ENCODE measurements around the gene PFKFB3. TPM values are rescaled to one million over a fixed set of nuclear protein-coding genes. Genes with fewer than 3 reads are reported as not detected.

Gene PFKFB3
- polyA plus RNA-seq, 2 donors, result 26.2 to 42.7 TPM

DNA sequence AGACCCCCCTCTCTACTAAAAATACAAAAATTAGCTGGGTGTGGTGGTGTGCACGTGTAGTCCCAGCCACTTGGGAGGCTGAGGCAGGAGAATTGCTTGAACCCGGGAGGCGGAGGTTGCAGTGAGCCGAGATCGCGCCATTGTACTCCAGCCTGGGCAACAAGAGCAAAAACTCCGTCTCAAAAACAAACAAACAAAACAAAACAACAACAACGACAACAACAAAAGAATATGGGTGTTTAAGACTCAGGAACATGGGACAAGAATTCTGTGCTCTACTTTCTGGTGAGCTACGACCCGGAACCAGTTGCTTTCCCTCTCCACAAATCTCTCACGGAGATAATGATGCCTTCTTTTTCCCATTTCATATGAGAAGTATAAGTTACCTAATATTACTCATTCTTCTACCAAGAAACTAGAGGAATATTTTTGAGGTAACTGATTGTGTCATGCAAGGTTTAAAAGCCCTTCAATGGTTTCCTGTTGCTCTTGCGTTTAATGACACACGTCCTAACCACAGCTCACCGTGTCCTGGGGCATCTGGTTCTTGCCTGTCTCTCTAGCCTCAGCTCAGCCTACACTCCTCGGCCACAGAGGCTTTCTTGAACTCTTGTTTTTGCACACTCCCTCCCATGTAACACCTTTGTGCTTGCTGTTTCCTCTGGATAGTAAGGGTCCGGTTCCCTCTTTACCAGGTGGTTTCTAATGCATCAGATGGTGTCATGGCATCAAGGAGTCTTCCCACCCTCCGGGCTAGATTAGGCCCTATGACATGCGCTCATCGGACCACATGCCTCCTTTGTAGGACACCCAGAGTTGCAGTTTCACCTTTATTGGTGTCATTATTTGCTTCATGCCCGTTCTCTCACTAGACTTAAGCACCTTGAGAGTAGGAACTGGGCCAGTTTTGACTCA lies 67.5 kb downstream of the PFKFB3 start:
- H3K9me3 ChIP-seq (ENCODE audit: control insufficient read depth in 2 of 2, insufficient read depth in 1 of 2, low read depth in 1 of 2, low read length in 1 of 2), result no peaks in the 10 kb centered on the region
- peaks cover 0 to 2% of the 10 kb centered on the region in 2 donors for H3K4me1 ChIP-seq (ENCODE audit: control insufficient read depth in 2 of 2, insufficient read depth in 2 of 2, low read length in 1 of 2)
- WGBS, 2 donors, result 84 to 85% methylated on average over 20 of the region's 20 CpGs
- peak overlapping the region in 1 of 2 donors; percentile 12 for H3K27ac ChIP-seq (ENCODE audit: low read depth in 2 of 2, low read length in 1 of 2)
- no peak overlapping the region for H3K4me3 ChIP-seq (ENCODE audit: low read depth in 1 of 2, low read length in 2 of 2)
- H3K36me3 ChIP-seq (ENCODE audit: control insufficient read depth in 2 of 2, insufficient read depth in 2 of 2, low read length in 1 of 2), result no peaks in the 10 kb centered on the region
- no peaks in the 10 kb centered on the region for H3K27me3 ChIP-seq (ENCODE audit: control insufficient read depth in 1 of 2, insufficient read depth in 2 of 2, low read length in 2 of 2)

DNA sequence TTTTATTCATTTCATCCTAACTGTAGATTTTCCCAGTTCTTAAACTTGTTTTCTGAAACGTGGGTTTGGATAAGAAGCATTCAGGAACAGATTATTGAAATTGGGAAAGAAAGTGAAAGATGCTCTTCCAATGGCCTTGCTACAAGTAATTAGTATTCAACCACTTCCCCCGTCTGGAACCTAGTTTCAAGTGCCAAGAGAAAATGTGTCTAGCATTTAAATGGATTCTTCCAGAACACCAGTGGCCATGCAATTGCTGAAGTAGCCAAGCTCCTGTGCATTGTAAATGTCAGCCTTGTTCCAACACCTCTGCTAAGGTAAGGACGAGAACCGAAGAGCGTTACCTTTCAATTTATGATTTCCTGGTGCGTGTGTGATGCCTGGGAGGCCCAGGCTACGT lies 68.2 kb downstream of the PFKFB3 start:
- peak overlapping the region; percentile 58 to 67 for H3K27ac ChIP-seq (ENCODE audit: low read depth in 2 of 2, low read length in 1 of 2)
- H3K4me3 ChIP-seq (ENCODE audit: low read depth in 1 of 2, low read length in 2 of 2), result no peak overlapping the region
- WGBS, 2 donors, result 82 to 85% methylated on average over 7 of the region's 7 CpGs
- H3K4me1 ChIP-seq (ENCODE audit: control insufficient read depth in 2 of 2, insufficient read depth in 2 of 2, low read length in 1 of 2), result peaks cover 0 to 2% of the 10 kb centered on the region in 2 donors
- no peaks in the 10 kb centered on the region for H3K27me3 ChIP-seq (ENCODE audit: control insufficient read depth in 1 of 2, insufficient read depth in 2 of 2, low read length in 2 of 2)
- H3K36me3 ChIP-seq (ENCODE audit: control insufficient read depth in 2 of 2, insufficient read depth in 2 of 2, low read length in 1 of 2), result no peaks in the 10 kb centered on the region
- H3K9me3 ChIP-seq (ENCODE audit: control insufficient read depth in 2 of 2, insufficient read depth in 1 of 2, low read depth in 1 of 2, low read length in 1 of 2), result no peaks in the 10 kb centered on the region

- Histone ChIP-seq H3K4me1 (ENCODE audit: control insufficient read depth in 2 of 2, insufficient read depth in 2 of 2, low read length in 1 of 2) (peaks cover 0 to 2% of the 10 kb centered on the region in 2 donors), H3K9me3 (ENCODE audit: control insufficient read depth in 2 of 2, insufficient read depth in 1 of 2, low read depth in 1 of 2, low read length in 1 of 2) (no peaks in the 10 kb centered on the region), H3K27ac (ENCODE audit: low read depth in 2 of 2, low read length in 1 of 2) (no peak overlapping the region), H3K36me3 (ENCODE audit: control insufficient read depth in 2 of 2, insufficient read depth in 2 of 2, low read length in 1 of 2) (no peaks in the 10 kb centered on the region), H3K27me3 (ENCODE audit: control insufficient read depth in 1 of 2, insufficient read depth in 2 of 2, low read length in 2 of 2) (no peaks in the 10 kb centered on the region), H3K4me3 (ENCODE audit: low read depth in 1 of 2, low read length in 2 of 2) (no peak overlapping the region)
- 76 to 78% methylated on average over 3 of the region's 3 CpGs for WGBS, 2 donors
Observed at GRCh38 chr10:6271663-6272062, 68.9 kb downstream of the PFKFB3 start.

DNA sequence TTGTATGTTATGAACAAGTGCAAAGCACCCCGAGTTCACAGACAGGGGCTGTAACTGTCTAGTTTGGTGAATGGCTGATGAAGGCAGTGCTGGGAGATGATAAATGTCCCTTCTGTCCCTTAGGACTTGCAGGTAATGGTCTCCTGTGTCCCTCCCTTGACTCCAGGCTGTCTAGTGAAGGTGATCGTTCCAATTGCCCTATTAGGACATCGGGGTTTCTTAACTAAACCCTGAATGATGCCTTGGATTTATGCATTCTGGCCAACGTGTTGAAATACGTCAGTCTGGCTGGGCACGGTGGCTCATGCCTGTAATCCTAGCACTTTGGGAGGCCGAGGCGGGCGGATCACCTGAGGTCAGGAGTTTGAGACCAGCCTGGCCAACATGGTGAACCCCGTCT lies 69.4 kb downstream of the PFKFB3 start:
- H3K27me3 ChIP-seq (ENCODE audit: control insufficient read depth in 1 of 2, insufficient read depth in 2 of 2, low read length in 2 of 2), result no peaks in the 10 kb centered on the region
- no peak overlapping the region for H3K4me3 ChIP-seq (ENCODE audit: low read depth in 1 of 2, low read length in 2 of 2)
- WGBS, 2 donors, result 91 to 95% methylated on average over 10 of the region's 10 CpGs
- no peak overlapping the region for H3K27ac ChIP-seq (ENCODE audit: low read depth in 2 of 2, low read length in 1 of 2)
- peaks cover 0 to 2% of the 10 kb centered on the region in 2 donors for H3K4me1 ChIP-seq (ENCODE audit: control insufficient read depth in 2 of 2, insufficient read depth in 2 of 2, low read length in 1 of 2)
- H3K36me3 ChIP-seq (ENCODE audit: control insufficient read depth in 2 of 2, insufficient read depth in 2 of 2, low read length in 1 of 2), result no peaks in the 10 kb centered on the region
- H3K9me3 ChIP-seq (ENCODE audit: control insufficient read depth in 2 of 2, insufficient read depth in 1 of 2, low read depth in 1 of 2, low read length in 1 of 2), result no peaks in the 10 kb centered on the region

DNA sequence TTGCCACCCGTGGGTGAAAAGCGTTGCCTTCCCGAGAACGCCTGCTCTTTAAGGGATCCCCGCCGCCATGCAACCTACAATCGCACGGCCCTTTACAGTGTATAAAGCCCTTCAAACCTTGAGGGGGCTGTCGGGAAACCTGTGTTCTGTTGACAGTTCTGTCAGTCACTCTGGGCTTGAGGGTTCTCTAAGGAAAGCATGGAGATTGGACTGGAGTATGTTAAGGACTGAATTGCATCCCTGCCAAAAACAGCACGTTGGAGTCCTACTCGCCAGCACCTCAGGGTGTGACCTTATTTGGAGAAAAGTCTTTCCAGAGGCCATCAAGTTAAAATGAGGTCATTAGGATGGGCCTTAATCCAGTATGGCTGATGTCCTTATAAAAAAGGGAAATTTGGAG lies 70.6 kb downstream of the PFKFB3 start:
- H3K27me3 ChIP-seq (ENCODE audit: control insufficient read depth in 1 of 2, insufficient read depth in 2 of 2, low read length in 2 of 2), result no peaks in the 10 kb centered on the region
- H3K4me1 ChIP-seq (ENCODE audit: control insufficient read depth in 2 of 2, insufficient read depth in 2 of 2, low read length in 1 of 2), result peaks cover 0 to 2% of the 10 kb centered on the region in 2 donors
- H3K4me3 ChIP-seq (ENCODE audit: low read depth in 1 of 2, low read length in 2 of 2), result no peak overlapping the region
- 87 to 89% methylated on average over 11 of the region's 11 CpGs for WGBS, 2 donors
- H3K36me3 ChIP-seq (ENCODE audit: control insufficient read depth in 2 of 2, insufficient read depth in 2 of 2, low read length in 1 of 2), result no peaks in the 10 kb centered on the region
- no peak overlapping the region for H3K27ac ChIP-seq (ENCODE audit: low read depth in 2 of 2, low read length in 1 of 2)
- H3K9me3 ChIP-seq (ENCODE audit: control insufficient read depth in 2 of 2, insufficient read depth in 1 of 2, low read depth in 1 of 2, low read length in 1 of 2), result no peaks in the 10 kb centered on the region

- no peaks in the 10 kb centered on the region for H3K36me3 ChIP-seq (ENCODE audit: control insufficient read depth in 2 of 2, insufficient read depth in 2 of 2, low read length in 1 of 2)
- H3K4me3 ChIP-seq (ENCODE audit: low read depth in 1 of 2, low read length in 2 of 2), result no peak overlapping the region
- WGBS, 2 donors, result 81 to 91% methylated on average over 4 of the region's 4 CpGs
- H3K9me3 ChIP-seq (ENCODE audit: control insufficient read depth in 2 of 2, insufficient read depth in 1 of 2, low read depth in 1 of 2, low read length in 1 of 2), result no peaks in the 10 kb centered on the region
- no peaks in the 10 kb centered on the region for H3K27me3 ChIP-seq (ENCODE audit: control insufficient read depth in 1 of 2, insufficient read depth in 2 of 2, low read length in 2 of 2)
- H3K4me1 ChIP-seq (ENCODE audit: control insufficient read depth in 2 of 2, insufficient read depth in 2 of 2, low read length in 1 of 2), result peaks cover 0 to 2% of the 10 kb centered on the region in 2 donors
- H3K27ac ChIP-seq (ENCODE audit: low read depth in 2 of 2, low read length in 1 of 2), result no peak overlapping the region
Observed at GRCh38 chr10:6274040-6274439, 71.3 kb downstream of the PFKFB3 start.

GRCh38 chr10:6274484-6274883 lies 71.8 kb downstream of the PFKFB3 start:
- no peak overlapping the region for H3K4me3 ChIP-seq (ENCODE audit: low read depth in 1 of 2, low read length in 2 of 2)
- H3K27me3 ChIP-seq (ENCODE audit: control insufficient read depth in 1 of 2, insufficient read depth in 2 of 2, low read length in 2 of 2), result no peaks in the 10 kb centered on the region
- 95% methylated on average over 7 of the region's 7 CpGs for WGBS, 2 donors

GRCh38 chr10:6275022-6275997 lies 72.6 kb downstream of the PFKFB3 start:
- Histone ChIP-seq H3K9me3 (ENCODE audit: control insufficient read depth in 2 of 2, insufficient read depth in 1 of 2, low read depth in 1 of 2, low read length in 1 of 2) (no peaks in the 10 kb centered on the region), H3K27me3 (ENCODE audit: control insufficient read depth in 1 of 2, insufficient read depth in 2 of 2, low read length in 2 of 2) (no peaks in the 10 kb centered on the region), H3K4me3 (ENCODE audit: low read depth in 1 of 2, low read length in 2 of 2) (peak overlapping the region in 1 of 2 donors; percentile 22), H3K4me1 (ENCODE audit: control insufficient read depth in 2 of 2, insufficient read depth in 2 of 2, low read length in 1 of 2) (peaks cover 0 to 2% of the 10 kb centered on the region in 2 donors), H3K27ac (ENCODE audit: low read depth in 2 of 2, low read length in 1 of 2) (peak overlapping the region; percentile 84 to 93), H3K36me3 (ENCODE audit: control insufficient read depth in 2 of 2, insufficient read depth in 2 of 2, low read length in 1 of 2) (no peaks in the 10 kb centered on the region)
- 32 to 48% methylated on average over 29 of the region's 29 CpGs for WGBS, 2 donors

More at GRCh38 chr10:6274484-6274883, 71.8 kb downstream of the PFKFB3 start:
- Histone ChIP-seq H3K4me1 (ENCODE audit: control insufficient read depth in 2 of 2, insufficient read depth in 2 of 2, low read length in 1 of 2) (peaks cover 0 to 2% of the 10 kb centered on the region in 2 donors), H3K36me3 (ENCODE audit: control insufficient read depth in 2 of 2, insufficient read depth in 2 of 2, low read length in 1 of 2) (no peaks in the 10 kb centered on the region), H3K9me3 (ENCODE audit: control insufficient read depth in 2 of 2, insufficient read depth in 1 of 2, low read depth in 1 of 2, low read length in 1 of 2) (no peaks in the 10 kb centered on the region), H3K27ac (ENCODE audit: low read depth in 2 of 2, low read length in 1 of 2) (peak overlapping the region in 1 of 2 donors; percentile 84)

DNA sequence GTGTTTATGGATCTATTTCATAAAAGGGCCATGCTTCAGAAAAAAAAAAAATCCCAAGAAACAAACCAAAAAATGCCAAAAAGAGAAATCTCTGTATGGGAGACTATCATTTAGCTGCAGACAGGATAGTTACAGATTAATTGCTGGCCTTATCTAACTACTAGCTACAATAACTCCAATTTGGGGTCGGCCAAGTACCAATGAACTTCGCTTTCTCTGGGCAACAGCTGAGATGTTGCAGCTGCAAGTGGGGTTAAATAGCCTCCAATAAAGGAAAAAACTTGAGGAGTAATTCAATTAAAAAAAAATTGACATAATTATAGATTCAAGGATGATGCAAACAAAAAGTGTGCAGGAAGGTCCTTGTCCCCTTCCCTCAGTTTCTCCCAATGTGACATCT lies 73.6 kb downstream of the PFKFB3 start:
- WGBS, 2 donors, result 96 to 97% methylated on average over 2 of the region's 2 CpGs

More for the DNA sequence above, 73.6 kb downstream of the PFKFB3 start:
- Histone ChIP-seq H3K9me3 (ENCODE audit: control insufficient read depth in 2 of 2, insufficient read depth in 1 of 2, low read depth in 1 of 2, low read length in 1 of 2) (no peaks in the 10 kb centered on the region), H3K36me3 (ENCODE audit: control insufficient read depth in 2 of 2, insufficient read depth in 2 of 2, low read length in 1 of 2) (no peaks in the 10 kb centered on the region), H3K27me3 (ENCODE audit: control insufficient read depth in 1 of 2, insufficient read depth in 2 of 2, low read length in 2 of 2) (no peaks in the 10 kb centered on the region), H3K27ac (ENCODE audit: low read depth in 2 of 2, low read length in 1 of 2) (no peak overlapping the region), H3K4me1 (ENCODE audit: control insufficient read depth in 2 of 2, insufficient read depth in 2 of 2, low read length in 1 of 2) (peaks cover 0 to 2% of the 10 kb centered on the region in 2 donors), H3K4me3 (ENCODE audit: low read depth in 1 of 2, low read length in 2 of 2) (no peak overlapping the region)

Data from esophagus (tissue), 2 donors.